ENCODE measurements around the gene SIAH3.
A peak's percentile ranks its signal among the peaks of the same experiment; 100 is the strongest.

GRCh38 chr13:45817833-45818232 lies 33.7 kb downstream of the SIAH3 start:
- TF ChIP-seq CTCF (conservative IDR thresholded peaks at IDR 0.05; ENCODE audit: low read depth, low read length) (peak; percentile 44), EZH2 (IDR thresholded peaks at IDR 0.05; ENCODE audit: low read length, unreplicated experiment) (no peak)

Data from PC-3 (cell line).